SK-N-SH (cell line): ENCODE data around the gene KCNJ3. TPM values are rescaled to one million over a fixed set of nuclear protein-coding genes. Genes with fewer than 3 reads are reported as not detected.

ENCODE experiments used
- CTCF ChIA-PET: fragments of 300-600, 350-600 bp; formaldehyde crosslinking; extraction: SDS; loops from one replicate; lab custom pipeline; 2021; lab: Yijun Ruan, JAX
- POLR2A ChIA-PET: fragments of 350-600 bp; sonication (Branson Sonifier 250); formaldehyde crosslinking; extraction: SDS; loops from one replicate; lab custom pipeline; 2020; ENCODE audit warnings: antibody characterized with exemption, inconsistent platforms; lab: Yijun Ruan, JAX
- DNase-seq: peaks from one replicate; pipeline ENCODE4 v3.0.0; 2012
- H2AFZ ChIP-seq: fragments of 200-600 bp; sonication (generic); 2 replicates; pipeline ENCODE4 v1.8.1; 2016; ENCODE audit warnings: antibody characterized with exemption, mild to moderate bottlenecking, low read depth
- H3F3A ChIP-seq: fragments of 200-600 bp; sonication (generic); replicated peaks from 2 replicates; pipeline ENCODE3; 2016; ENCODE audit warnings: antibody characterized with exemption, mild to moderate bottlenecking; ENCODE audit not compliant: insufficient read depth
- H3K27ac ChIP-seq, 2 experiments: fragments of 200-500 bp in 1 of 2; fragments of 200-600 bp in 1 of 2; sonication (Bioruptor generic) in 1 of 2; sonication (generic), shearing (Covaris generic) in 1 of 2; 2 replicates each; pipeline versions ENCODE4 v1.5.1 to v1.6.1; 2014 to 2016; ENCODE audit warnings: low read depth in 2 of 2, inconsistent platforms in 1 of 2, low read length in 1 of 2, mild to moderate bottlenecking in 1 of 2, mixed read lengths in 1 of 2
- H3K27me3 ChIP-seq: fragments of 200-600 bp; sonication (generic), shearing (Covaris generic); 2 replicates; pipeline ENCODE4 v1.6.1; 2016; ENCODE audit warnings: mixed run types; ENCODE audit not compliant: insufficient read depth
- H3K36me3 ChIP-seq, 2 experiments: fragments of 200-500 bp in 1 of 2; fragments of 200-600 bp in 1 of 2; sonication (Bioruptor generic) in 1 of 2; sonication (generic) in 1 of 2; replicated peaks in 1 of 2; 2 replicates each; pipeline versions ENCODE3 to v1.5.1; 2014 to 2016; ENCODE audit warnings: low read length in 1 of 2, mild to moderate bottlenecking in 1 of 2; ENCODE audit not compliant: insufficient read depth in 2 of 2, control insufficient read depth in 1 of 2
- H3K4me1 ChIP-seq, 2 experiments: fragments of 200-500 bp in 1 of 2; fragments of 200-600 bp in 1 of 2; sonication (Bioruptor generic) in 1 of 2; sonication (generic), shearing (Covaris generic) in 1 of 2; 2 replicates each; pipeline versions ENCODE4 v1.5.1 to v1.6.1; 2014 to 2016; ENCODE audit warnings: low read depth in 1 of 2, low read length in 1 of 2, mixed run types in 1 of 2; ENCODE audit not compliant: insufficient read depth in 2 of 2, control insufficient read depth in 1 of 2
- H3K4me2 ChIP-seq: fragments of 200-600 bp; sonication (generic), shearing (Covaris generic); 2 replicates; pipeline ENCODE4 v1.6.1; 2017; ENCODE audit warnings: mixed run types
- H3K4me3 ChIP-seq, 2 experiments: fragments of 200-500 bp in 1 of 2; fragments of 200-600 bp in 1 of 2; sonication (Bioruptor generic) in 1 of 2; sonication (generic), shearing (Covaris generic) in 1 of 2; 2 replicates each; pipeline versions ENCODE4 v1.5.1 to v1.8.1; 2014 to 2016; ENCODE audit warnings: low read depth in 2 of 2, inconsistent platforms in 1 of 2, low read length in 1 of 2, mild to moderate bottlenecking in 1 of 2, mixed read lengths in 1 of 2, moderate library complexity in 1 of 2
- H3K79me2 ChIP-seq: fragments of 200-600 bp; sonication (generic); 2 replicates; pipeline ENCODE4 v1.8.1; 2017; ENCODE audit warnings: mild to moderate bottlenecking; ENCODE audit not compliant: insufficient read depth
- H3K9ac ChIP-seq: fragments of 200-600 bp; sonication (generic); 2 replicates; pipeline ENCODE4 v1.6.1; 2017; ENCODE audit warnings: mixed run types
- H3K9me2 ChIP-seq: fragments of 200-600 bp; sonication (generic); 2 replicates; pipeline ENCODE4 v1.6.1; 2017; ENCODE audit warnings: mixed run types
- H3K9me3 ChIP-seq: fragments of 200-600 bp; sonication (generic); 2 replicates; pipeline ENCODE4 v1.6.1; 2017; ENCODE audit warnings: mixed run types, mild to moderate bottlenecking, moderate library complexity
- H4K20me1 ChIP-seq: fragments of 200-600 bp; sonication (generic); 2 replicates; pipeline ENCODE4 v1.6.1; 2017; ENCODE audit warnings: mild to moderate bottlenecking, mixed run types; ENCODE audit not compliant: insufficient read depth
- CHD2 ChIP-seq: fragments of 150-350 bp; IDR thresholded peaks from 2 replicates; pipeline ENCODE4 v1.6.1; 2018; ENCODE audit warnings: low read length; ENCODE audit not compliant: partially characterized antibody
- ELF1 ChIP-seq: IDR thresholded peaks from 2 replicates; pipeline ENCODE4 v1.4.0; 2012
- GATA2 ChIP-seq: sonication (generic); formaldehyde crosslinking; IDR thresholded peaks from 2 replicates; pipeline ENCODE4 v1.5.0; 2020; ENCODE audit warnings: mild to moderate bottlenecking, missing genetic modification reagents
- IRF3 ChIP-seq: fragments of 150-350 bp; IDR thresholded peaks from 2 replicates; pipeline ENCODE4 v1.6.1; 2016; ENCODE audit warnings: mild to moderate bottlenecking, low read depth, low read length
- MXI1 ChIP-seq: IDR thresholded peaks from 2 replicates; pipeline ENCODE4 v1.6.1; 2012; ENCODE audit warnings: mild to moderate bottlenecking, low read depth, low read length, improper control_type of control experiment
- NRF1 ChIP-seq: IDR thresholded peaks from 2 replicates; pipeline ENCODE4 v1.6.1; 2012; ENCODE audit warnings: low read depth, mild to moderate bottlenecking, low read length
- PBX3 ChIP-seq: IDR thresholded peaks from 2 replicates; pipeline ENCODE4; 2012
- RAD21 ChIP-seq: IDR thresholded peaks from 2 replicates; pipeline ENCODE4 v1.6.1; 2012; ENCODE audit warnings: mild to moderate bottlenecking, low read length
- RCOR1 ChIP-seq: fragments of 150-350 bp; IDR thresholded peaks from 2 replicates; pipeline ENCODE4 v1.6.1; 2017; ENCODE audit warnings: antibody characterized with exemption, low read length
- REST ChIP-seq: IDR thresholded peaks from 2 replicates; pipeline ENCODE4 v1.6.1; 2012; ENCODE audit warnings: mild to moderate bottlenecking, low read depth, low read length, moderate library complexity
- SMC3 ChIP-seq: IDR thresholded peaks from 2 replicates; pipeline ENCODE4 v1.6.1; 2012; ENCODE audit warnings: low read depth, low read length, improper control_type of control experiment
- TCF12 ChIP-seq: IDR thresholded peaks from 2 replicates; pipeline ENCODE4 v1.4.0; 2012
- TEAD4 ChIP-seq: IDR thresholded peaks from 2 replicates; pipeline ENCODE4 v1.4.0; 2012; ENCODE audit warnings: mild to moderate bottlenecking, borderline replicate concordance; ENCODE audit not compliant: insufficient read depth
- WGBS: methylation state at CpG from one replicate; pipeline ENCODE4 v1.1.6; 2017; ENCODE audit warnings: low lambda C conversion rate; 5-methylcytosine and 5-hydroxymethylcytosine counted together
- polyA plus RNA-seq, 3 experiments: library from polyadenylated mRNA; depleted of rRNA; stranded (reverse); fragments of >200 nt; gene quantifications; 2 replicates each; pipeline ENCODE4 v1.2.3, GENCODE V29; 2012

Gene KCNJ3
- polyA plus RNA-seq, 1 of the 3 experiments (the other 2 are of a cell fraction): not detected

GRCh38 chr2:154794406-154794805 is 95.9 kb downstream of the KCNJ3 start (continued):
- TF ChIP-seq IRF3 (no peak), MXI1 (no peak), RAD21 (no peak), GATA2 (no peak), NRF1 (no peak), TCF12 (no peak), PBX3 (no peak)

- Histone ChIP-seq H3K9ac (no peak overlapping the region), H3K4me3 (no peak overlapping the region), H3K36me3 (no peaks in the 10 kb centered on the region), H3K9me3 (no peaks in the 10 kb centered on the region), H3K27me3 (no peaks in the 10 kb centered on the region), H2AFZ (no peak overlapping the region), H3K4me2 (no peak overlapping the region), H3F3A (no peaks in the 10 kb centered on the region), H3K4me1 (no peaks in the 10 kb centered on the region), H3K27ac (no peak overlapping the region), H4K20me1 (no peaks in the 10 kb centered on the region), H3K9me2 (no peaks in the 10 kb centered on the region), H3K79me2 (no peaks in the 10 kb centered on the region)
- 31% methylated on average over 3 of the region's 3 CpGs for WGBS
- ChIA-PET POLR2A (no interaction called here), CTCF (no interaction called here)
- TF ChIP-seq MXI1 (no peak), REST (no peak), SMC3 (no peak), GATA2 (no peak), CHD2 (no peak), TEAD4 (no peak), RCOR1 (no peak), ELF1 (no peak)
- DNase-seq: no peak
Observed at GRCh38 chr2:154795651-154796050, 97.2 kb downstream of the KCNJ3 start.
